Erythroblast (primary cell): ENCODE measurements around the gene TMPRSS6.

Source experiments
- GATA1 ChIP-seq: IDR thresholded peaks from 2 replicates; pipeline ENCODE4 v1.6.1; 2011; ENCODE audit warnings: low read depth, mild to moderate bottlenecking, control low read depth, low read length, moderate library complexity
- POLR2A ChIP-seq: IDR thresholded peaks from 2 replicates; pipeline ENCODE4 v1.6.1; 2011; ENCODE audit warnings: mild to moderate bottlenecking, low read length

DNA sequence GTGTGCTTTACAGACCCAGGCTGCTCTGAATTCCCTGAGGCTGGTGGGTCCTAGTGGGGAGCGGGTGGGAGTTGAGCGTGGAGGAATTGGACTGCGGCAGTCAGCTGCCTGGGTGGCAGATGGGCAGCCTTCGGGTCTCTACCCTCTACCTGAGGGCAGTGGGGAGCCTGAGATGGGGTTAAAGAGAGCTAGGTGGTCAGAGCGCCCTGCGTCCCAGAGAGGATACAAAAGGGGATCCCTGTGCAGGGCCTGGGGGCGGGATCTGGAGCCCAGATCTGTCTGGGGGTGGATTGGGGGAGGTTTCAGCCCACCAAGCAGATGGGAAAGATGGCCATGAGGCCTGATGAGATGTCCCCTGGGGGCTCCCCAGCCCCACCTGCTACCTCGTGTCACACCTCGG, 39.8 kb downstream of the TMPRSS6 start:
- TF ChIP-seq POLR2A (no peak), GATA1 (no peak)
